ENCODE results near the gene BBS7.

BBS7 gene

GRCh38 chr4:121827853-121828252 is 42.4 kb downstream of the BBS7 start:
- no peak for DNase-seq (ENCODE audit: low spot score)

GRCh38 chr4:121824950-121825349 is 45.3 kb downstream of the BBS7 start:
- DNase-seq (ENCODE audit: low spot score) = no peak

GRCh38 chr4:121824171-121824527 is 46.1 kb downstream of the BBS7 start:
- DNase-seq (ENCODE audit: low spot score) = no peak

- peak; percentile 95 for DNase-seq (ENCODE audit: low spot score)
Measured at GRCh38 chr4:121823505-121824170, 46.6 kb downstream of the BBS7 start, which contains the start of gene CCNA2. CCNA2 (minus strand) TSS chr4:121823883; CDS start chr4:121823628, 255 bp downstream.

- DNase-seq (ENCODE audit: low spot score) = no peak
Measured at GRCh38 chr4:121822796-121823504, 47.3 kb downstream of the BBS7 start.

- no peak for DNase-seq (ENCODE audit: low spot score)
Measured at GRCh38 chr4:121822047-121822446, 48.2 kb downstream of the BBS7 start.

GRCh38 chr4:121819216-121819965 is 50.9 kb downstream of the BBS7 start:
- DNase-seq (ENCODE audit: low spot score) = no peak

- no peak for DNase-seq (ENCODE audit: low spot score)
Measured at GRCh38 chr4:121818215-121818614, 52.1 kb downstream of the BBS7 start.

GRCh38 chr4:121817701-121818100 is 52.6 kb downstream of the BBS7 start:
- no peak for DNase-seq (ENCODE audit: low spot score)

GRCh38 chr4:121817006-121817405 is 53.3 kb downstream of the BBS7 start:
- no peak for DNase-seq (ENCODE audit: low spot score)

GRCh38 chr4:121814756-121815155 is 55.5 kb downstream of the BBS7 start:
- DNase-seq (ENCODE audit: low spot score) = no peak

GRCh38 chr4:121811122-121811521 is 59.2 kb downstream of the BBS7 start:
- no peak for DNase-seq (ENCODE audit: low spot score)

GRCh38 chr4:121806411-121806810 is 63.9 kb downstream of the BBS7 start:
- DNase-seq (ENCODE audit: low spot score) = no peak

GRCh38 chr4:121801715-121802075 is 68.6 kb downstream of the BBS7 start:
- DNase-seq (ENCODE audit: low spot score) = no peak

- DNase-seq (ENCODE audit: low spot score) = peak; percentile 97
Measured at GRCh38 chr4:121800961-121801714, 69.1 kb downstream of the BBS7 start, which contains the start of gene EXOSC9. EXOSC9 (plus strand) TSS chr4:121801323; CDS start chr4:121801425, 102 bp downstream.

GRCh38 chr4:121800638-121800960 is 69.7 kb downstream of the BBS7 start:
- DNase-seq (ENCODE audit: low spot score) = no peak

GRCh38 chr4:121799867-121800501 is 70.3 kb downstream of the BBS7 start:
- no peak for DNase-seq (ENCODE audit: low spot score)

- no peak for DNase-seq (ENCODE audit: low spot score)
Measured at GRCh38 chr4:121799208-121799823, 71.0 kb downstream of the BBS7 start.

GRCh38 chr4:121796283-121796682 is 74.0 kb downstream of the BBS7 start:
- DNase-seq (ENCODE audit: low spot score) = no peak

GRCh38 chr4:121794505-121795188 is 75.6 kb downstream of the BBS7 start:
- DNase-seq (ENCODE audit: low spot score) = no peak

GRCh38 chr4:121792966-121793365 is 77.3 kb downstream of the BBS7 start:
- no peak for DNase-seq (ENCODE audit: low spot score)
